Stimulated activated CD4-positive, alpha-beta T cell treated with anti-CD3 and anti-CD28 coated beads, Interleukin-2, amount 100 ng/mL, for 4 hours (primary cell): ENCODE results near the gene DEDD2.

Source experiments
- DNase-seq: peaks from one replicate; pipeline ENCODE4 v3.0.0-alpha.2; 2020; ENCODE audit warnings: low read depth

Gene DEDD2

DNA sequence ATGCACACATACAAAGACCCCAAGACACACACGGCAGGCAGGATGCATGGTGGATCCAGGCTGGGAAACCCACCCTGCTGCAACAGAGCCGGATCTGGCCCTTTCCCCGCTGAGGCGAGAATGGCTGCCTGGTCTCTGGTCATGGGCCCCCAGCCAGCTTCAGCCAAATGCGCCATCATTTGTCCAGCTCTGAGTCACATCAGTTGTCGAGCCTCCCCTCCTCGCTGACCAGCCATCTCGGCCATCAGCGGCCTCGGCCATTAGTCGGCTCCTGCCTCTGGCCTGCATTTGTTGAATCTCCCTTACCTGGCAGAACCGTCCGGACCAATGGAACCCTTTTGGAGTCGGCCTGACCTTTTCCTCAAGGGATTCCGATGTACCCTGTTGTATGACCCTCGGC, 46.8 kb downstream of the DEDD2 start:
- no peak for DNase-seq

DNA sequence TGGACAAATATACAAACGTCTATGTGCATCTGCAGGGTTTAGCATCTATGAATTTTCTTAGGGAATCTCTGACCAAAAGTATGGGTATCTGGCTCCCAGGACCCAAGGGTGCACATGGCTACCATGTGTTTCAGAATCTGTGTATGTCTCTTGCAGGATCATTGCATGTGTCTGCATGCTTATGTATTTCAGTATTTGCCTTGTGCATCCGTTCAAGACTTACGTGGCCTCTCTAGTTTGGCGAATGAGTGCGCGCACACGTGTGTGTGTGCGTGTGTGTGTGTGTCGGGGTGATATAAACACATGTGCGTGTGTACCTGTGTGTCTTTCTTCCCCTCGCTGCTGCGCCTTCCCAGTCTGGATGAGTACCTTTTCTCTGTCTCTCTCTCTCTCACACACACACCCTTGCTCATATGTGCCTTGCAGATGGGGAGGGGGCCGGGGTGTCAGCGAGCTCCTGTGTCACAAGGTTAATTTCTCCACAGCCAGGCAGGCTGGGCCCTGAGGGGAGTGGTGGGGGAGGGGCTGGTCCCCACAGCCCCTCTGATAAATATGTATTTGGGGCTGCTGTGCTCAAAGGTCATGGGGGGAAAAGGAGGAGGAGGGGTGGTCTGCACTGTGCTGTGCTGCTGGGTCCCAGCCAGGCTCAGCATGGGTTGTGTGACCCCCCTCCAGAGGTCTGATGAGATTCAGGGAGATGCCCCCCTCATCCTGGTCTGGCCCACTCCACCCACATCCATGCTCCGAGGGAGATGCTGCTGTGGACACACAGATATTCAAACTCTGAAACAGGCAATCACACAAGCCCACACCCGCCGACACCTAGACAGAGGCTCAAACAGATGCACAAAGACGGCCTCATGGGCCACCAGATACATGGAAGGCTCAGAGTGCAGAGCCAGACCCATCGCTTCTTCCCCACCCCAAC, 47.7 kb downstream of the DEDD2 start:
- no peak for DNase-seq

DNA sequence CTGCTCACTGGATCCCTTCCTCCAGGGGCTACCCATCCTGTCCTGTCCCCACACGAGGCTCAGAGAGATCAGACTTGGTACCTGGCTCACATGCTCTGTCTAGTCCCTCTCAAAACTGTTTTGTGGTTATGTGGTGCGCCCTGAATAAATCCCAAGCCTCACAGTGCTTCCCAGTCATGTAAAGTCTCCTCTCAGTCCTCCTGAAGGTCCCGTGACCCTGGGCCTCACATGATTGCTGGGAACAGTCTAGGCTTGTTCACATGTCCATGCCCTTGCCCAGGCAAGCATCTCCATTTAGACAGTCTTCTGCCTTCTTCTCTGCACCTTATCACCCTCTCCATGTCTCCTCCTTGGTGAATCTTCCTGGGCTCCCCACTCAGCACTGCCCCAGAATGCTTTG, 49.3 kb downstream of the DEDD2 start:
- DNase-seq, result no peak

DNA sequence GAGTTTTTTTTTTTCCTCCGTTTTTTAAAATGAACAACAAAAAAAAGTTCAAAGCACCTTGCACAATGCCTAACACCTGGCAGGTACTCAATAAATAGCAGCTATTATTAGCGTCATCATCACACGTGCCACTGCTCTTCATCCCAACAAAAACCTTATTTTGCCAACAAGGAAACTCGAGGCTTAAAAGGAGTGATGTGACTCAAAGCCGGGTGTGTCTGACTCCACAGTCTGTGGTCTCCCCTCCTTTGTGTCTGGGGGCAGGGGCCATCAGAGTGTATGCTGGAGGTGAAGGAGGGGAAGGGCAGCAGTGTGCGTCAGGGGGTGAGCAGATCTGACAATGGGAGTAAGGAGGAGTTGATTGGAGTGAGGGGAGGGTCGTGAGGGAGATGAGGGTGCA, 51.2 kb downstream of the DEDD2 start:
- no peak for DNase-seq

DNA sequence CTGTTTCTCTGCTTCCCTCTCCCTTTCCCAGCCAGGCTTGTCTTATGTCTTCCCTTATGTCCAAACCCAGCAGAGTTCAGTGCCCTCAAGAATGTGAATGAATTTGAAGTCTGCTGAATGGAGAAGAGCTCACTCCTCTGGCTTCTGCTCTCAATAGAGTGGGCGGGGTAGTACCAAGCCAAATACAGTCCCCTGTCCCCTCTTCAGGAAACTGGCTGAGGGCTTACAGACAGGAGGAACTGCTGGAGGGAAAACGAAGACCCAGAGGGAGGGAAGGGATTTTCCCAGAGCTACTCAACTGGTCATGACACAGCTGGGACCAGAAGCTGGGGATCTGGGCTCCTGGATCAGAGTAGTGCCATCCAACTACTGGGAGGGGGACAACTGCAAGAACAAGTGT, 52.3 kb downstream of the DEDD2 start:
- no peak for DNase-seq

DNA sequence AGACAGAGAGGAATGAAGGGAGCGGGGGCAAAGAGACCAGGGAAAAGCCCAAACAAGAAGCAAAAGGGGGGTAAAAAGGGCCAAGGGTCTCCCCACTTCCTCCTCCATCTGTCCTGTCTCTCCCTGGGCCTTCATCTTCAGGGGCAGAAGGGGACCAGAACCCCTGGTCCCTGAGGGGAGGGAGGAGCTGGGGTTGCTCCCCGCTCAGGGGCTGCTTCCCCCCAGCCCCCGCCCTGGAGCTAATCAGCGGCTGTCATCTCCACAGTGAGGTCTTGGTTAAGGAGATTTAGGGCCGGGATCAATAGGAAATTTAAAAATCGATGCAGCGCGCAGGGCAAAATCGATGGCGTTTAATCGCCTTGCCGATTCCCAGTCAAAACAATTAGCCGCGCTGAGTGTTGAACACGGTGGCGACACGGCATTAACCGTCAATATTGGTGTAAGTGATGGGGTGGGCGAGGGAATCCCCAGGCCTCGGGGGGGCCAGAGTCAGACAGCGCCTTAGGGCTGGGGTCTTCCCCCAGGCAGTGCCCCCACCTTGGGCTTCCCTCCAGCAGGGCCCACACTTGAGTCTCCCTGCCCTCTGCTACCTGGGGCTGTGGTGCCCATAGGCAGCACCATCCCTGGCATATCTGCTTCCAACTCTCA, 55.7 kb downstream of the DEDD2 start:
- no peak for DNase-seq

DNA sequence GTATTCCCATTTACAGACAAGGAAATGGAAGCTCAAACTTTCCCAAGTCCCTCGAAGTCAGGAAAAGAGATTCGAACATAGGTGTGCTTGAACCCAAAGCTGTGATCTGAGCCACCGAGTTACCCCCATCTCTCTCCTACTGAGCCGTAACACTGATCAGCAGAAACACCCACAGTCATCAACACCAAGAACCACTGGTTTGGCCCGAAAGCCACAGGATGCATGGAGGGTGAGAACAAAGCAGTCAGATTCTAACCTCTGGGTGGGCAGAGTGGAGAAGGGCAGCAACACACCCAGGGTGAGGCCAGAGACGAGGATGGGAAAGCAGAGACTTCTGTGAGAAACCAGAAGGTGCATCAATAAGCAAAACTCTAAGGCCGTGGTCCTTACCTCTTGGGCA, 57.5 kb downstream of the DEDD2 start:
- DNase-seq, result no peak

DNA sequence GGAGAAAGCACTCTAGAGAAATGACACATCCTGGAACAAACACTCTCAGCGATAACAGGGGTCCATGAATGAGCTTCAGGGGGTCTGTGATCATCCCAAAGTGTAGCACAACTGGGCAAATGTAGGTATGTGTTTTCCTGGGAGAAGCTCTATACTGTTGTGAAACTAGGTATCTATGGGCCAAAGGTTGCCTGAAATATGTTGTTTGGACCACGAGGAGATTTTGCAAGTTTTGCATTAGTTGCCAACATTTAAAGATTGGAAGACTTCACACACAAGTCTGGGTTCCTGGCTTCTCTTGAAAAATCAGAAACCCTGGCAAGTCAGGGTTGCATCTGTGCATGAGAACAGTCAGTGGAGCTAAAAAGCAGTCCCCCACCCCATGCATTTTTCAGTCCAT, 58.6 kb downstream of the DEDD2 start:
- DNase-seq, result no peak

DNA sequence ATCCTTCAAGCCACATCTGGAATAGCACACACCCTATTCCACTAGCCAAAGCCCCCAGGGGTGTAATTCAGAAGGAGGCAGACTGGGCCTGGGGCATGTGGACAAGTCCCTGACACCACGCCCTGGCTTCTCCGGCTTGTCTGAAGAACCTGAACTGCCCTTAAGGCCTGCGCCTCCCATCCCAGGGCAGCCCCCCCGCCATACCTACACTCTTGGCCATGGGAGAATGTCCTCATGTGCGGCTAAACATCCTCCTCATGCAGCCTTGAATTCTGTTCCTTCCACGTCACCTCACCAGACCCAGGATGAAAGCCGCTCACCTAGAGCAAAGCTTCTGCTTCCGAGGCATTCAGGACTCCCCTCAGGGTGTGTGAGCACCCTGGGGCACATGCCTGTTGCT, 60.9 kb downstream of the DEDD2 start:
- no peak for DNase-seq

DNA sequence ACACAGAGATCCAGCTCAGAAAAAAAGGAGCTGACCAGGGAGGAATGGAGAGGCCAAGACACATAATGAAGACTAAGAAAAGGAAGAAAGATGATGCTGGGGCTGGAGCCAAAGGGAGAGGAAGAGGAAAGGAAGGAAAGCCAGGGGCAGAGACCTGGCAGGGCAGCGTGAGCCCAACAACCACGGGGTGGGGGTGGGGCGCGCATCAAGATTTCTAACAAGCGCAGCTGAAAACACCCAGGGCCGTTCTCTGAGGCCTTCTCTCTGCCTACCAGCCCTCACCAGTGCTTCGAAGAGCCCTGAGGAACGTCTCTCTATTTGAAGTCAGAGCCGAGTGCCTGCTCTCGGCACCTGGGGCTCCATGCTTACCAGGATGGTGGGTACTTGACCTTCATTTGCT, 61.7 kb downstream of the DEDD2 start:
- no peak for DNase-seq

DNA sequence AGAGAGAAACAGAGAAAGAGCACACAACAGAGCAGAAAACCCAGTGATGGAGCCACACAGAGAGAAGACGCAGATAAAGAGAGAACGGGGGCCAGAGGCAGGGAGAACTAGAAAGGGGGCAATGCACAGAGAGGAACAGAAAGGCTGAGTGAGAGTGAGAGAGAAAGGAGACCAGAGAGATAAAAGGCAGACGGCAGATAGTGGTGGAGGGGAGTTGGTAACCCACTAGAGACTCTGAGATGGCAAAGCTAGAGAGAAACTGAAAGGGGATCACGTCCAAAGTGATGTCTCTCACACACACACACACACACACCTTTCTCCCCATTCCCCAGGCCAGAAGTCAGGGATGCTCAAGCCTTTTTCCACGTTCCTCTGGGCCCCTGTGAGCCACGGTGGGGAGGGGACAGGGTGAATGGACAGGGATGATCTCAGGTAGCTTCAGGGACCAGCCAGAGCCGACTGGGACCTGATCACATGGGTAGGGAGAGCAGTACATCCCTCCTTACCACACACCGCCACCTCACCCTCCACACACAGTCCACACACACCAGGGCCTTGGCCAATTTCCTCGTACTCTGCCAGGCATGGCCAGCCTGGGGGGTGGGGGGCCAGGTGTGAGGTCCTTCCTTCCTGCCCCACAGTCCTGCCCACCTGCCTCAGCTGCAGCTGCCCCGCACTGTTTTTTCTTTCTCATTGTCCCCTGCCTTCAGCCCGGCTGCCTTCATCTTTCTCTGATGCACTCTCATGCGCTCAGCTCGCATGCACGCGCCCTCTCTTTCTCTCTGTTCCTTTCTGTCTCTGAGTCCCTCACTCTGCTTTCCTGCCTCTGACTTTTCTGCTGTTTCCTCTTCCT, 62.8 kb downstream of the DEDD2 start:
- DNase-seq, result no peak

DNA sequence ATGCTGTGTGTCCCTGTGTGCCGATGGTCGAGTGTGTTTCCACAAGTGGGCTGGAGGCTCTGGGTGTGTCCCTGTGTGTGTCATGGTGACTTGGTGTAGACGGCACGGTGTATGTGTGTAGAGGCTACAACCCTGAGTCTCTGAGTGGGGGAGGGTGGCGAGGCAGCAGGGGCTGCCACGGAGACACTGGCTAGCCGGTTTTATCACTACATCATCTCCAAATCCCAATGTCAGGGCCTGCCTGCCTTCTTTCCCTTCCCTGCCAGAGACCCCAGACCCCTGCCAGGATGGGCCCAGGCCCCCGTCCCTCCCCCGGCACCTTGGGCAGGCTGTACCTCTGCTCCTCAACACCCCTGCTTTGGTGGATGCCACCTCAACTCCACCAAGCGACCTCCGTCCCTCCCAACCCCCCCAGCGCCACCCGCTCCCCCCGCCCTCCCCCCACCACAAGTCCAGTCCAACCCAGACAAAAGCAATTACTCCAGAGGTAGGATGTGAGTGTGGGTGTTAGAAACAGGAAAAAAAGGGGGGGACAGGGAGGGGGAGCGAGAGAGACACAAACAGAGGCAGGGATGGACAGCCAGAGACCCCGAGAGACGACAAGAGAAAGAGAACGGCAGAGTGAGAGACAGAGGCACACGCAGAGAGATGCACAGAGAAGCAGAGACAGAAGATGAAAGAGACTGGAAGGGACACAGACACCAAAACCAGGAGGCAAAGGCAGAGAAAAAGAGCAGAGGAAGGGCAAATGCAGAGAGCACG, 63.6 kb downstream of the DEDD2 start:
- no peak for DNase-seq

DNA sequence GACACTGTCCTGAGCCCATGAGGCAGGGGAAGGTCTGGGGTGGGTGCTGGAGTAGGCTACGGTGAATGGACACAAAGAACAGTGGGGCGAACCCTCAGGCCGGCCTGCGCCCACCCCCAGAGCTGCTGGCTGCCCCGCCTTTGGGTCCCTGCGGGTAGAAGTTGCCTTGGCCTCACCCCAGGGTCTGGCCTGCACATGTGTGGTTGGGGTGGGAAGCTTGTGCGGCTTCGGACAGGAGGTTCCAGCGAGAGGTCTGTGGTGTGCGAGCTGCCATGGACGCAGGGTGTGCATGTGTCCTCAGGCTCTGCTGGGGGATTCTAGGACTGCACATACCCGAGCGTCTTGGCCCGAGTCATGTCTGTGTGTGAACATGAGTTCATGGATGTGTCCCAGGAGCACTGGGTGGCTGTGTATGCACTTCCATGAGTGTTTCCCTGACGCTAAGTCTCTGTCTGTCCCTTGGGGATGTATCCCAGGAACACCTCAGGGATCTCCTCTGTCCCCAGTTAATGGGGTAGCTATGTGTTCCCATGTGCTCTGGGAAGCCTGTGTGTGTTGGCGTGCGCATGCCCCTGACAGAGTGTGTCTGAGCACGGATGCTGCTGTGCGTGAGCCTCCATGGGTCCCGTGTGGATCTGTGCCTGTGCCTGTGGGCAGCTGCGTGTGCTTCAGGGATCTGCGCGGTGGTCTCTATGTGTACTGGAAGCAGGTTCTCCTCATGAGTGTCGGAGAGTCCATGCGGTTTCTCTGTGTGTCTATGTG, 64.4 kb downstream of the DEDD2 start:
- DNase-seq, result no peak

DNA sequence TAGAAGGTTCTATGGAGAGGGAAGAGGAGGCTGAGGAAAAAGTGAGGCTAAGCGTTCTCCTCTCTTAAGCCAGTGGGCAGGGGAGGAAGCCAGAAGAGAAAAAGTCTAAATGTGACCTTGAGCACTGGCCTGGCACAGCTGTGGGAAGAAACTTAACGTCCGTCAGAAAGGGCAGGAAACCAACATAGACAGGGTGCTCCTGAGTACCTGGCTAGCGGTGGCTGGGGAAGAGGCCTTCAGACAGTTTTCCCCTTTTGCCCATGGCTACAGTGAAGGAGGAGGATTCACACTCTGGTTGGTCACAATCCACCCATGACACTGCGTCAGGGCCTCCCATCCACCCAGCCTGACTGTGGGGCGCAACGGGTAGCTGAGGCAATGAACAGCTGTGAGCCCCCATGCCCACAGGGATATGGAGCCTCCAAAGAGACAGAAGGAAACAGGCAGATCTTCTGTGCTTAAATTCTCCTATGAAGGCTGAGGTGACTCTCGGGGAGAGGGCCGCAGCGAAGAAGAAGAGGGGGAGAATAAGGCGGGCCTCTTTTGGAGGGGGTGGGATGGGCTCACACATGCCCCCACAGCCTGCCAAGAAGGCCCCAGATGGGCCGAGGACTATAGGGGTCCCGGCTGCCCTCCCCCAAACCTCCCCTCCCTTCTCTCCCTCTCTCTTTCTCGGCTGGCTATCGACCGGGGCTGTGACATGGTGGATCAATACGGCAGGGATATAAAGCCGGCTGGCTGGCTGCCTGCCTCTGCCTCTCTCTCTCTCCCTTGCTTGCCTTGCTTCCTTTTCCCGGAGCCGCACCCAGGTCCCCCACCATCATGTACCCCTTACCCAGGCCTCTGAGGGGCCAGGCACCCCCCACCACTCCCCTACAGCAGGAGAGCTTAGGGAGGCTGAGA, 65.4 kb downstream of the DEDD2 start:
- DNase-seq, result no peak

DNA sequence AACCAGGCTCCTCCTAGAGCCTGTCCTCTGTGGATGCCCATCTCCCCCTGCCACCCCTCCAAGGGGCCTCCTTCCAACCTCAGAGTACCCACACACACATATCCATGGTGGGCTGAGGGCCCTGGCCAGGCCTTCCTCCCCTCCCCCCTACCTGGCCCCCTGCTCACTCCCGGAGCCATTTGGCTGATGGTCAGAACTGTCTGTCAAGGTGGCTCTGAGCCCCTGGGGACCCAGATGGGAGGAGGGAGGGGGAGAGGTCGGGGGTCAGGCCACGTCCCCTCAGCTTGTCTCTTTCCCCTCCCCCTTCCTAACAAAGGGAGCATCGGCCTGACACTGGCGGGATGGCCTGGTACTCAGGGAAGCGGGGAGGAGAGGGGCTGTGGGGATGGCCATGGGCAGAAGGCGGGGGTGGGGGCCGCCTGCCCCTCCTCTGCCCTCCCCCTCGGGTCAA, 66.5 kb downstream of the DEDD2 start:
- DNase-seq, result no peak

DNA sequence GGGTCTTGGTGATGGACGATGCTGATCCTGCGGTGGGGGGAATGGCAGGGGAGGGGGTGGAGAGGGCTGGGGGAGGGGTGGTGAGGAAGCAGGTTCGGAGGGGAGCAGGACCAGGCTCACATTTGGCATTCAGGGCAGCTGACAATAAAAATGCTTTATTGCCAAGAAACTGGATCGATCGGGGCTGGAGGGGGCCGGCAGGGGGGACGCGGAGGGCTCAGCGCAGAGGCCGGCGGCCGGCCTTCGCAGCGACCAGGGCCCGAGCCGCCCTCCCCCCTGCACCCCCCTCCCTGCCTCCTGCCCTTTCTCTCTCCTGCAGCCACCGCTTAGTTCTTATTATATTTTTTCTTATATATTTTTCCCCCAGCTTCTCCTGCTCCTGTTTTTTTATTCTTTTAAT, 67.1 kb downstream of the DEDD2 start:
- no peak for DNase-seq

DNA sequence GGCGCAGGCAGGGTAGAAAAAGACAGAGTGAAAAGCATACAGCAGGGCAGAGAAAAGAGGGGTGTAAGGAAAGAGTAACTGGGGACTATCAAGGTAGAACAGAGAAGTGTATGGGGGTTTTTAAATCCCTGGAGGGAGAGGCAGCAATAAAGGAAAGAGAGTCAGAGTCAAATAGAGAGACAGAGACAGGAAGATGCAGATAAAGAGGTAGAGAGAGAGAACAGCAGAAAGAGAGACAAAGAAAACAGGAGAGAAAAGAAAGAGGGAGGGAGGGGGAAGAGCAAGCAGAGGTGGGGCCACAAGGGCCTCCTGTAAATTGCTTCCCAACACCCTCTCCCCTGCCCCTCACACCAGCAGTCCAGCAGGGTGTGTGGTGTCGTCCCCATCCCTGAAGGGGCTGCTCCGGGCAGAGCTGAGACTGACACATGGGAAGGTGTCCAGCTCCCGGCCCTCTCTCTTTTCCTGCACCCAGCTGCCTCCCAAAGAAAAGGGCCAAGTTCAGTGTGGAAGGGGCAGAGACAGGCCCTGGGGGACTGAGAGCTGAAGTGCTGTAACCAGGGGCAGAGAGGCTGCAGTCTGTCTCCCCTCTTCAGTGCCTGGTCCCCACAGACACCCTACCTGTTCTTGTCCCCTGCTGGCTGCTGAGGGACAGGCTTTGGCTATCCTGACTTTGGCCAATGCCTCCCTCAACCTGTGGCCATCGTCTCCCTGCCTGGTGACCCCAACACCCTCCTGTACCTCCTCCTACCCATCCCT, 67.9 kb downstream of the DEDD2 start:
- no peak for DNase-seq
